HG02678 (cell line): ENCODE data around the gene ARID1B.
A peak's percentile ranks its signal among the peaks of the same experiment; 100 is the strongest.

Source experiments
- ATAC-seq: cut with Tn5 transposase; IDR thresholded peaks from one replicate; pipeline ENCODE4 v1.9.1; 2021; ENCODE audit warnings: mild to moderate bottlenecking, moderate library complexity; ENCODE audit not compliant: unreplicated experiment

ARID1B gene

GRCh38 chr6:156954816-156955215 lies 177.6 kb downstream of the ARID1B start:
- no peak for ATAC-seq

- ATAC-seq, result no peak
Measured at GRCh38 chr6:156955494-156956183, 178.5 kb downstream of the ARID1B start.

GRCh38 chr6:156956286-156956685 lies 179.1 kb downstream of the ARID1B start:
- ATAC-seq, result no peak

- peak; percentile 59 for ATAC-seq
Measured at GRCh38 chr6:156957931-156958547, 180.9 kb downstream of the ARID1B start.

- no peak for ATAC-seq
Measured at GRCh38 chr6:156960525-156960924, 183.3 kb downstream of the ARID1B start.

GRCh38 chr6:156961282-156961892 lies 184.2 kb downstream of the ARID1B start:
- no peak for ATAC-seq

- no peak for ATAC-seq
Measured at GRCh38 chr6:156963712-156964700, 186.8 kb downstream of the ARID1B start.

GRCh38 chr6:156967852-156968251 lies 190.7 kb downstream of the ARID1B start:
- no peak for ATAC-seq

GRCh38 chr6:156969233-156969632 lies 192.1 kb downstream of the ARID1B start:
- ATAC-seq, result no peak

GRCh38 chr6:156970595-156971112 lies 193.5 kb downstream of the ARID1B start:
- no peak for ATAC-seq

GRCh38 chr6:156971153-156971885 lies 194.1 kb downstream of the ARID1B start:
- ATAC-seq, result no peak

GRCh38 chr6:156972145-156972544 lies 195.0 kb downstream of the ARID1B start:
- no peak for ATAC-seq

GRCh38 chr6:156974830-156975261 lies 197.7 kb downstream of the ARID1B start:
- no peak for ATAC-seq

- ATAC-seq, result no peak
Measured at GRCh38 chr6:156975414-156975813, 198.2 kb downstream of the ARID1B start.

GRCh38 chr6:156976216-156977127 lies 199.3 kb downstream of the ARID1B start:
- no peak for ATAC-seq

GRCh38 chr6:156977527-156978291 lies 200.5 kb downstream of the ARID1B start:
- no peak for ATAC-seq

- ATAC-seq, result peak; percentile 57
Measured at GRCh38 chr6:156978948-156979347, 201.8 kb downstream of the ARID1B start.

GRCh38 chr6:156980515-156980914 lies 203.3 kb downstream of the ARID1B start:
- no peak for ATAC-seq
